ENCODE results near the gene DUSP23. TPM values are rescaled to one million over a fixed set of nuclear protein-coding genes. Genes with fewer than 3 reads are reported as not detected.

The DUSP23 gene
- total RNA-seq, 1 donor: 15.9 TPM

DNA sequence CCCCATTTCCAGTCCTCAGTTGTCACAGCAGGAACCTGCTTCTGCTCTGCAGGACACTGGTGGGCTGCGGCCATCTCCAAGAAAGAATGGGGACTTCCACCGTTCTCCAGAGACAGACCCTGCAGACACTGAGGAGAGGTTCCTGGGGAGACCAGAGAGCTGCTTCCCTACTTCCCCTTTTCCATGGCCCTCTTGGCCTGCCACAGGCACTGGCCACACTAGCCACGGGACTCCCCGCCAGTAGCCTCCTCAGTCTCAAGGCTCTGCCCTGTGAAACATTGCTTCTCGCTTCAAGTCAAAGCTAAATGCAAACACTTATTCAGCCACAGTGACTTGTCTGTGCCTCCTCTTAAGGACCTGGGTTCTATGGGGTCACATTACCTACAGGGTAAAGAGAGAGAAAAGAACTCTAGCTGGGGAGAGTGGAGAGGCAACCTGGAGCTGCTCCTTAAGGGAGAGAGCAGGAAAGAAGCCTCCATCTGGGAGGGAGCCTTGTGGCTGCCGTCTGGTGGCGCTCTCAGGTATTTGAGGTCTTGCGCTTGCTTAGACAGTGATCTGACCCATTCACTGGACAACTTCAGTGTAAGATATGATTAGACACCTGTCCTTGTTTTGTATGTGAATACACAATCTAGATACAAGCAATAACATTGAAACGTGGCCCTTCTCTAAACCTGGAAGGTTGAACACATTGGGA is 40.6 kb downstream of the DUSP23 start:
- Histone ChIP-seq H3K79me2 (ENCODE audit: insufficient read depth, low read length) (no peaks in the 10 kb centered on the region), H4K20me1 (ENCODE audit: insufficient read depth, low read length) (no peaks in the 10 kb centered on the region), H3K27me3 (ENCODE audit: insufficient read depth, low read length) (peaks cover 24% of the 10 kb centered on the region), H3K36me3 (ENCODE audit: insufficient read depth, low read length) (no peaks in the 10 kb centered on the region), H3K4me3 (ENCODE audit: insufficient read depth, low read length) (no peak overlapping the region), H3K4me1 (ENCODE audit: insufficient read depth, low read length) (no peaks in the 10 kb centered on the region), H3K27ac (ENCODE audit: low read depth, low read length) (no peak overlapping the region), H2AFZ (ENCODE audit: low read length) (no peak overlapping the region), H3K4me2 (ENCODE audit: insufficient read depth, low read length) (no peak overlapping the region), H3K9me3 (ENCODE audit: low read depth, low read length) (no peaks in the 10 kb centered on the region)
- TF ChIP-seq, protein P1, sequence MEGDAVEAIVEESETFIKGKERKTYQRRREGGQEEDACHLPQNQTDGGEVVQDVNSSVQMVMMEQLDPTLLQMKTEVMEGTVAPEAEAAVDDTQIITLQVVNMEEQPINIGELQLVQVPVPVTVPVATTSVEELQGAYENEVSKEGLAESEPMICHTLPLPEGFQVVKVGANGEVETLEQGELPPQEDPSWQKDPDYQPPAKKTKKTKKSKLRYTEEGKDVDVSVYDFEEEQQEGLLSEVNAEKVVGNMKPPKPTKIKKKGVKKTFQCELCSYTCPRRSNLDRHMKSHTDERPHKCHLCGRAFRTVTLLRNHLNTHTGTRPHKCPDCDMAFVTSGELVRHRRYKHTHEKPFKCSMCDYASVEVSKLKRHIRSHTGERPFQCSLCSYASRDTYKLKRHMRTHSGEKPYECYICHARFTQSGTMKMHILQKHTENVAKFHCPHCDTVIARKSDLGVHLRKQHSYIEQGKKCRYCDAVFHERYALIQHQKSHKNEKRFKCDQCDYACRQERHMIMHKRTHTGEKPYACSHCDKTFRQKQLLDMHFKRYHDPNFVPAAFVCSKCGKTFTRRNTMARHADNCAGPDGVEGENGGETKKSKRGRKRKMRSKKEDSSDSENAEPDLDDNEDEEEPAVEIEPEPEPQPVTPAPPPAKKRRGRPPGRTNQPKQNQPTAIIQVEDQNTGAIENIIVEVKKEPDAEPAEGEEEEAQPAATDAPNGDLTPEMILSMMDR (IDR thresholded peaks at IDR 0.05; ENCODE audit: extremely low read depth, low read depth, low read length): no peak
- DNase-seq (ENCODE audit: insufficient read length, low spot score, missing footprints): no peak

DNA sequence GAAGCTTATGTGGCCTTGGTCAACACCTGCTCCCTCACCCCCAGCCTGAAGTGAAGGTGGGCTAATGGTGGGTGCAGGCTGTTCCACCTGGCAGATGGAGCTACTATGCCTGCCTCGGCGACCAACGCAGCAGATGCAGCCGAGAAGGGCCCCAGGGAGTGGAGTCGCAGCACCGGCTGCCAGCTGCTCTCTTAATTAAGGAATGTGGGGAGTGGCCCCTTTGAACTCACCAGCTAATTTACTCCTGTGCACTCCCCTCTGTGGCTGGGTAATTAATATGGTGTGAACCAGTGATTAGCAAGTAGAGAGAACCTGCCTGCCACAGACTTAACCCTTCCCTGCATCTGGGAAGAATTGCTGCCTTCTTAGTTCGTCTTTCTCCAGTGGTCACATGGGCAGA is 42.6 kb downstream of the DUSP23 start:
- no peaks in the 10 kb centered on the region for H3K79me2 ChIP-seq (ENCODE audit: insufficient read depth, low read length)
- H3K9me3 ChIP-seq (ENCODE audit: low read depth, low read length): no peaks in the 10 kb centered on the region

GRCh38 chr1:159825564-159825963 is 44.8 kb downstream of the DUSP23 start:
- Histone ChIP-seq H3K4me1 (ENCODE audit: insufficient read depth, low read length) (peaks cover 6% of the 10 kb centered on the region), H3K27ac (ENCODE audit: low read depth, low read length) (no peak overlapping the region), H2AFZ (ENCODE audit: low read length) (no peak overlapping the region), H3K4me2 (ENCODE audit: insufficient read depth, low read length) (no peak overlapping the region), H3K27me3 (ENCODE audit: insufficient read depth, low read length) (peaks cover 24% of the 10 kb centered on the region), H3K9me3 (ENCODE audit: low read depth, low read length) (no peaks in the 10 kb centered on the region), H3K36me3 (ENCODE audit: insufficient read depth, low read length) (no peaks in the 10 kb centered on the region), H4K20me1 (ENCODE audit: insufficient read depth, low read length) (no peaks in the 10 kb centered on the region), H3K79me2 (ENCODE audit: insufficient read depth, low read length) (no peaks in the 10 kb centered on the region), H3K4me3 (ENCODE audit: insufficient read depth, low read length) (no peak overlapping the region)
- TF ChIP-seq, protein P1 (IDR thresholded peaks at IDR 0.05; ENCODE audit: extremely low read depth, low read depth, low read length): no peak
- no peak for DNase-seq (ENCODE audit: insufficient read length, low spot score, missing footprints)

More for the DNA sequence above, 42.6 kb downstream of the DUSP23 start:
- TF ChIP-seq, protein P1 (IDR thresholded peaks at IDR 0.05; ENCODE audit: extremely low read depth, low read depth, low read length): no peak
- DNase-seq (ENCODE audit: insufficient read length, low spot score, missing footprints): no peak
- Histone ChIP-seq H3K27ac (ENCODE audit: low read depth, low read length) (no peak overlapping the region), H3K4me1 (ENCODE audit: insufficient read depth, low read length) (no peaks in the 10 kb centered on the region), H3K27me3 (ENCODE audit: insufficient read depth, low read length) (peaks cover 24% of the 10 kb centered on the region), H3K36me3 (ENCODE audit: insufficient read depth, low read length) (no peaks in the 10 kb centered on the region), H2AFZ (ENCODE audit: low read length) (no peak overlapping the region), H3K4me3 (ENCODE audit: insufficient read depth, low read length) (no peak overlapping the region), H4K20me1 (ENCODE audit: insufficient read depth, low read length) (no peaks in the 10 kb centered on the region), H3K4me2 (ENCODE audit: insufficient read depth, low read length) (no peak overlapping the region)

- Histone ChIP-seq H4K20me1 (ENCODE audit: insufficient read depth, low read length) (no peaks in the 10 kb centered on the region), H3K27me3 (ENCODE audit: insufficient read depth, low read length) (peaks cover 21% of the 10 kb centered on the region), H3K27ac (ENCODE audit: low read depth, low read length) (no peak within 1 kb of the TSS), H3K36me3 (ENCODE audit: insufficient read depth, low read length) (no peaks in the 10 kb centered on the region), H3K4me3 (ENCODE audit: insufficient read depth, low read length) (no peak within 1 kb of the TSS), H3K4me2 (ENCODE audit: insufficient read depth, low read length) (no peak within 1 kb of the TSS), H3K79me2 (ENCODE audit: insufficient read depth, low read length) (no peaks in the 10 kb centered on the region), H2AFZ (ENCODE audit: low read length) (no peak within 1 kb of the TSS), H3K4me1 (ENCODE audit: insufficient read depth, low read length) (peaks cover 6% of the 10 kb centered on the region), H3K9me3 (ENCODE audit: low read depth, low read length) (no peaks in the 10 kb centered on the region)
- DNase-seq (ENCODE audit: insufficient read length, low spot score, missing footprints): no peak
- TF ChIP-seq, protein P1 (IDR thresholded peaks at IDR 0.05; ENCODE audit: extremely low read depth, low read depth, low read length): no peak
Observed at GRCh38 chr1:159826441-159827101, 45.8 kb downstream of the DUSP23 start, which contains the start of gene SLAMF8. Gene SLAMF8, plus strand, starts transcription at chr1:159826873. Its CDS starts 26 bp downstream, at chr1:159826899.
